HG03196 (cell line): ENCODE results near the gene ICA1.

ENCODE experiments used
- ATAC-seq: cut with Tn5 transposase; IDR thresholded peaks from one replicate; pipeline ENCODE4 v1.9.1; 2021; ENCODE audit not compliant: unreplicated experiment

The ICA1 gene

DNA sequence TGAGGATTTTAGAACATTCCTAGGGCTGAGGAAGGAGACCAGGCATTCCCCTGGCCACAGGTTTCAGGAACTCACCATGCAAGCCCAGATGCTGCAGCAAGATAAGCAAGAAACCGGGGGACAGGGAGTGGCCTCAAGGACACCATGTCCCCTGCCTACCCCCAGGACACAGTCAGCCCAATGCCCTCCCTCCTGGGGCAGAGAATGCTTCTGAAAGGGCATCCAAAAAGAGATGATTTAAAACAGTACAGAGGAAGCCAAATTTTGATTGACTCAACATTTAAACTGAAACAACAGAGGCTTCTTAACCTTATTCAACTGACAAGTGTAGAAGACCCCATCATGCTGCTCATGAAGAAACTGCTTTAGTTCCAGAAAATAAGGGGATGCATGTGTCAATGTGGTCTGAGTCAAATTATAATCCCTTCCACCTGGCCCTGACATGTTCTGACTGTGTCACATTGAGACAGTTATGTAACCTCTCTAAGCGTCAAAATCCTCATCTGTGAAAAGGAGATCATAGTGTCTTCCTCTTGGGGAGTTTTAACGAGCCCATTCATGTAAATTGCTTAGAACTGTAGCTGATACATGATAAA, 60.0 kb downstream of the ICA1 start:
- ATAC-seq: no peak

DNA sequence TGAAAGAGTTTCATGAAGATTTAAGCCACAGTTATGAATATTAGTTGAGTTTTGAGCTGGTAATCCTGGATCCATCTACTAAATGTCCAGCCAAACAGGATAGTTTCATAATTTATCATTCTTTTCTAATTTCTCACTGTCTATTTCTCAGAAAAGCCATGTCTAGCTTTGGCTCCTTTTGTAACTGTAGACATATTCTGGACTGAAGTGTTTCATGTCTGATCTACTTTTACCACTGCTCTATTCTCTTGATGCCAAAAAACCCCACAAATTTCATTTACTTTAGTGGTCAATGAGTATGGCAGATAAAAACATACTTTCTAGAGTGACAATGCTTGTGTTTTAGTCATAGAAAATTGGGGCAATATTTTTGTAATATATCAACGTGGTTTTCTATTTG, 61.2 kb downstream of the ICA1 start:
- no peak for ATAC-seq

DNA sequence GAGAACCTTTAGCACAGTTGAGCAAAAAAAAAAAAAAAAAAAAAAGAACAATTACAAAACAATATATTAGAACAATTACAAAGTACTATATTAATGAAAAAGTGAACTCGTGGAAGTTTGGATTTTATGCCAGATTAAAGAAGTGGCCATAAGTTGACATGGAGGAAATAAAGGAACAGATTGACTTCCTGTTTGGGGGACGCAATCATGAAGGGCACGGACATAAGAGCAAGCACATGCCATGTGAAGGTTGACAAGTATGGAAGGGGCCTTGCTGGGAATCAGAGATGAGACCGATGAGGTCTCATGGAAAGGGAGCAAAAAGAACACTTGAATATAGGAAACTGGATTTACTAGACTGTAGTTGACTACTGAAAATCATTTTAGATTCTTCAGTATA, 61.7 kb downstream of the ICA1 start:
- ATAC-seq: no peak

DNA sequence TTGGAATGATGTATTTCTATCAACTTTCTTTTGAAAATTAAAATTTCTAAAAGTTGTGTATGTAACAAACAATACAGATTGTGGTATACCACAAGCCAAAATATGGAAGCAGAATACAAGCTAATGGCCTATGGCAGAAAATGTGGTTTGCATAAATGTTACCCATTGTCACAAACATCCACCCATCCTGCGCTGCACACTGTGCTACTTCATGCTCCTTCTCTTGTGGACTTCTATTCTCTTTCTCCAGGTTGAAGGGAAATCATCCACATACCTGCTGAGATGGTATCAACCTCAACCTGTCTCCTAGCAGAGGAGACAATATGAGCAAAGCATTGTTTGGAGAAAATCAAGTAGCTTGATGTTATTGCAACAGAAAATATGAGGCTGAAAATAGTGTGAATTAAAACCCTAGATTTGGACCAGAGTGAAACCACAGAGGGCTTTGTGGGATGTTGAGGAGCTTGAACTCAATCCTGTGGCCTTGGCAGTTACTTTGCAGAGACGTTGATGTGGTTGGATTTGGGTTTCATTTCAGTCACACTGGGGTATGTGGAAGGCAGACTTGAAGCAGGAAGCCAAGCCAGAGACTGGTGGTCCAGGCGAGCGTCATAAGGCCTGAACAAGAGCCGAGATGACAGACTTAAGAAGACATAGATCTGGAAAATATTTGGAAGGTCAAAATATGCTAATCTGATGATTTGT, 63.8 kb downstream of the ICA1 start:
- no peak for ATAC-seq

DNA sequence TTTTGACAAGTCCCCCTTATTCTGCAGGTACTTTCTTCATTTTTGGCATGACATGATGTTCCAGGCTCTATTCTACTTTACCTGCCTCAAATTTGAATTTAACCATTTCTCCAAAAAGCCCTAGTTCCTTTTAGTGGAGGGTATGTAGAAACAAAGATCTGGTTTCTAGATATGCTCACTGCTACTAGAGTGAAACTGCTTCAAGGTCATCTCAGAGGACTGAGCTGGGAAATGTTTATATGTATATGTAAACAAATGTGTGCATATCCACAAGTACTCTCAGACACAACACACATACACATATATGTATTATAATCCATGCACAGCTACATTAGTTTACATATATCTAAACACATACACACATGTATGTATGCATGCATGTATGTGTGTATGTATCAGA, 69.1 kb downstream of the ICA1 start:
- ATAC-seq: no peak

DNA sequence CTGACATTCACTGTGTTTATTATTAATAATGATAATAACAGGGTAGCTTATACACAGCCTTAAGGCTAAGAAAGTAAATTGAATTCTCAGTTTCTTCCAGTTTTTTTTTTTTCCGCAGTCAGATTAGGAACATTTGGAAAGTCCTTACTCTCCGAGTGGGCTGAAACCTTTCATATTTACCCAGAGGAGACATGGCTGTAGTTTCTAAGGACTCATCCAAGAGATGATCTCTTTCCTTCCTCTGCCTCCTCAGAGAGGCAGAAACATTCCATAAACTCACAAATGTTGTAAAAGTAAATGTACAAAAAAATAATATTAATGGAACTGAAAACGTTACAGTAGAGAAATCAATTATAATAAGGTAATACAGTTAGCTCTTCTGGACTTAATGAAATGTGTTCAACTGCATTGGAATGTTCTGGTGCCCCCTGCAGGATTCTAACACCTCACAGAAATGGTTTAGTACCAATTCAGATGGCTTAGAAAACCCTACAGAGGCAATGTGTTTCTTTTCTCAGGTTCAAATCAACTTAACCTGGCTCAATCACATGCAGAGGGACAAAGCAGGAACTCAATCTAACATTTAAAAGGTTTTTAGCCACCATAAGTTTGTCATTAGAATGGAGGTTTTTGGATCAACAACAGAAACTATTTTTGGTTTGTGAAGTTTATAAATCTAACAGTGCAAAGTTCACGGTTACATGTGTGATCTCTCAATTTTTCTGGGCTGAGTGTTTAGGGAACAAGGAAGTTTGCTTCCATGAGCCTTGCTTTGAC, 71.7 kb downstream of the ICA1 start:
- ATAC-seq: peak; percentile 82

DNA sequence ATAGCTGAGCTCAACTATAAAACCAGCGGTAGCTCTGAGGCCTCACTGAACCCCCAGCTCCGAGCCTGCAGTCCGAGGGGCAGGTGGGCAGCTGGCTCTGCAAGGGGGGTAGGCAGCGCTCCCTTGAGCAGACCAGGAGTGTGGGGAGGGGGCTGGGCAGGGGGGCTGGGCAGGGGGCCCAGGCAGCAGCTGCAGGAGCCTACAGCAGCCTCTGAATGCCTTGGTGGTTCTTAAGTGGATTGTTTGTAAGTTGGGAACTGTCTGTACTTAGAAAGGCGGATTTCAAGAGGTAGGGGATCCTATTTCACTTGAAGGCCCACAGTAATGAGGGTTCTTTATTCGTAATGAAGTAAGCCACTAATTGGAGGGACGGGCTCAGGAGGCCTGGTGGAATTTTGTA, 72.3 kb downstream of the ICA1 start:
- no peak for ATAC-seq

DNA sequence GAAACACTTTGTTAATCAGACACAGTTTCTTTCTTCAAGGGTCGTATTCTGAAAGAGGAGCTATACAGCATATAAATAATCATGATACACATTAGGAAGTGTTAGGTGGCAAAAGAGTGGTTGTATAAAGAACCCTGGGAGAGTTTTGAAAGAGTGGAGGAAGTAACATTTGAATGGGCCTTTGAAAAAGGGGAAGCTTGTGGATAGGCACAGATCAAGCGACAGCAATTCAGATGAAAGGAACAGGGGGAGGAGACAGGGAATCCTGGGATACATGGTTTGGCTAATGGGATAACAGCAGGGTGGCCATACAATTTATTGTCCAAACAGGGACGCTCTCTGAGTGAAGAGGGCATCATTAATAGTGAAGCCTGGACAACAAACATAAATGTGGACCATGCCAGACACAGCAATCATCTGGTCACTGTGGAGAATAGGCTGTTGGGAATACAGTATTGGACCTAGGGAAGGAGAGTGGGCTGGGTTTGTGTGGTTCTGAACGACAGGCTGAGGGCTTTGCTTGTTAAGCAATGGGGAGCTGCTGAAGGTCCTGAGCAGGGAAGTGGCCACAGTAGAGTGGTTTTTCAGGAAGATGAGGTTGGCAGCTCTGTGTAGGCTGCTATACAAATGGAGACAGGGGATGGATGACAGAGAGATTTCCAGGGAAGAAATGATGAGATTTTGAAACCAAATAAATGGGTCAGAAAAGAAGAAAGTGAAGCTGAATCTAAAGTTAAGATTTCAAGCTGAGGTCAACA, 75.9 kb downstream of the ICA1 start:
- ATAC-seq: no peak

DNA sequence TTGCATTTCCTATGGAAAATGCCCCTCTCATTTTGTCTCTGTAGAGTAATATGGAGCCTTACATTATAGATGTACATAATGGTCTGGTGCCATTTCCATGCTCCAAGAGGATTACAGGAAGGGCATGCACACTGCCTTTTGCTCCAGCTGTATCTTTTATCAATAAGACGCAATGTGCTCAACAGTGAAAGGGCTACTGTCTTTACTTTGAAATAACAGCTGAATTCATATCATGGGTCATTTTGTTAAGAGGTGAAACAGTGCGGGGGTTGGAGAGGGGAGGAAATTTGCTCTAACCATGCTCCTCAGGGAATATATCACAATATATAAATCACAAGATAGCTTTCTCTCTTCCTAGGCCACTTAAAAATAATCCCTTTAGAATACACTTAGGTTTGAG, 77.7 kb downstream of the ICA1 start:
- no peak for ATAC-seq

DNA sequence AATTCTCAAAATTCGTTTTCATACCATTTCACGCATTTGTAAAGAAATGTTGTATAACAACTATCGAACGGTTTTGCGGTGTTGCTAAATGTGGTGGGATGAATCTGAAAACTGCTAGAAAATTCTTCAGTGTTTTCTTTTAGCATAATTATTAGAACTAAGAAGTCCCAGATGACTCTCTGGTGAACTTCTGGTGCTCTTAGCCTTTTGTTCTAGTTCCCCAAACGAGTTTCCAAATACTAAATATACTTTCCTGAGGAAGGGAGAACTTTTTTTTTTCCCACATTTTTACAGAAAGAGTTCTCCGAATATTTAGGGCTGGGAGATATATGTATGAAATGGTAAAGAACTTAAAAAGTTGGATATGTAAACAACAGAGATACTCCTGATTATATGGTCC, 82.5 kb downstream of the ICA1 start:
- no peak for ATAC-seq

DNA sequence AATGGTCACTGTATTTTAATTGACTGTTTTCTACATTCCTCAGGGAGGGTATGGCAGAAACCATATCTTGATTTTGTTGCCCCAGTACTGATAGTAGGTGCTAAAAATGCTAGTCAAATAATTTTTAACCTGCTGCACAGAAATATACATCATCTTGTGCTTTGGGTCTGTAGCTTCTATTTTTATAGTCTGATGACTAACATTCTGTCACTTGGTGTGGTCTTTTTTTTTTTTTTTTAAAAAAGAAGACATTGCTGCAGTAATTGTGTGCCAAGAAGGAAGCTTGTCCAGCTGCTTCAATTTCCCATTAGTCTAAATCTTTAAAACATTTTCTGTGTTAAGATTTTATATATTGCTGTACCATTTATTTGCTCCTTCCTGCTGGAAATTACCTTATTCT, 83.6 kb downstream of the ICA1 start:
- ATAC-seq: no peak

DNA sequence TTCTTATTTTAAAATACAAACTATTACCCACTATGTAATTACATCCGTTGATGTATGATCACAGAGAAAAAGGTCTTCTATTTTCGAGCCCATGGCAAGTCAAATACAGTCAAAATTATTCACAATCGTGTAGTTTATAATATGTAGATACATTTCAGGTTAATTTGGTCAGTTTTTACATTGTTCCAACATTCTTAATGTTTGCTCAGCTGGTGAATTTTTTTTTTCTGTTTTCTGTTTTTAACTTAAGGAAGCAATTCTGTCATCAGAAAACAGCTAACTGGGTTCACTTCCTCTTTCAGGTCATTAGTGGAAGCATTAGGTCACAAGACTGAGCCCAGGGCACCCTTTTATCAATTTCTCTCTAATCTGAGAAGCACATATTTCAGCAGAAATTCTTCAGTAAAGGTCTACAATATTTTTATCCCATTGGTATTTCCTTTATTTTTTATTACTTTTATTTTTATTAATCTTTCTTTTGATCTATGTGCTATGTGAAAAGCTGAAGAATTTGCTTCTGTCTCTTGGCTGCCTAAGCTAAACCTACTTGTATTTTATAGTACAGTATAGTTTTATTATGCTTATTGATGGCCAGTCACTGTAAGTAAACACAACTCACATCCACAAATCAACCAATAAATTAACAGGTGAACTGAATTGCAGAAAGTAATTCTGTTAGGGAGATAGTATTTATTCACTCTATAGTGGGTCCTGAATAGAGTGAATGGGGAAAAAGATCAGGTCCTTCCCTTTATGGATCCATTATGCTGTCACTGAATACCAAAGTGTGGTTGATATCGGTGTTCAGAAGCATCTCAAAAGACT, 84.6 kb downstream of the ICA1 start:
- peak; percentile 37 for ATAC-seq

DNA sequence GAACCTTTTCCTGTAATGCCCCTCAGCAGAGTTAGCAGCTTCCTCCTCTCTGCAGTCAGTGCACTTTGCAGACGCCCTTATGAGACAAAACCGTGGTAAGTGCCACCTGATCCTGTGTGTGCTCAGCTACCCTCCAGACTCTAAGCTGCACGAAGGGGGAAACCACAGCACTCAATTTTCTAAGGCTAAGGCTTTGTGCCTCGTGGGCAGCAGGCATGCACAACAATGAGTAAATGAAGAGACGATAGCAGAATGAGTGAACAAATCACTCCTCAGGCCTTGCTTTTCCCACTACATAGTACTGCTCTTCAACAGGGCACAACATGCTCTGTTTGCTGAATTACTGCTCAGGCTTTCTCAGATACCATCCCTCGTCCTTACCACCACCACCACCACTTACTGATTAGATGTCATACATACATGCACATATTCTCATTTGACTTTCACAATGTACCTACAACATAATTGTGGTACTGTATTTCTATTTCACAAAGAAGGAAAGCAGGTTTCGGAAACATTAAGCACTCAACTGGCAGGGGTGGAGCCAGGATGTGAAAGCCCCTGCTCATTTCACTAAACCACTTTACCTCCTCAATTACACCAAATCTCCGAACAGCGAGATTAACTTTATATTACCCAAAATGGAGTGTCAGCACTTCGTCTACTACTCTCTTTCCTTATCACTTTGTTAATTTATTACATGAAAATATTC, 85.4 kb downstream of the ICA1 start:
- ATAC-seq: peak; percentile 82

DNA sequence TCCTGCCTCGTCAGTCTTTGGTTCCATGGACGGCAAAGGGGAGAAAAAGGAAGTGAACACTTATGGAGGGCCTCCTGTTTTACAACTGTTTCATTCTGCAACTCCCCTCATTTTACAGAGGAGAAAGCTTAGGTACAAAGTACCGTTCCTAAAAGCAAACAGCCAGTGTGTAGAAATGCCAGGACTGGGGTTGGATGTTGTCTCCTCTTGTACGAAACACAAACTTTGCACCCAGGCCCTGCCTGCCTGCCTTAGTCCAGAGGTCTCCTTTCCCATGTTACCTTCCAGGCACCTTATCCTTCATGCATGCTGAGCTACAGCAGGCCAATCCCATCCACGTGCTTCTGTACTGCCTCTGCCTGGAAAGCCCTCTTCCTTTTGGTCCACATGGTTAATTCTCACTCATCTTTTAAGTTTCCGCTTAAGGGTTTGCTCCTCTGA, 86.0 kb downstream of the ICA1 start:
- ATAC-seq: no peak

DNA sequence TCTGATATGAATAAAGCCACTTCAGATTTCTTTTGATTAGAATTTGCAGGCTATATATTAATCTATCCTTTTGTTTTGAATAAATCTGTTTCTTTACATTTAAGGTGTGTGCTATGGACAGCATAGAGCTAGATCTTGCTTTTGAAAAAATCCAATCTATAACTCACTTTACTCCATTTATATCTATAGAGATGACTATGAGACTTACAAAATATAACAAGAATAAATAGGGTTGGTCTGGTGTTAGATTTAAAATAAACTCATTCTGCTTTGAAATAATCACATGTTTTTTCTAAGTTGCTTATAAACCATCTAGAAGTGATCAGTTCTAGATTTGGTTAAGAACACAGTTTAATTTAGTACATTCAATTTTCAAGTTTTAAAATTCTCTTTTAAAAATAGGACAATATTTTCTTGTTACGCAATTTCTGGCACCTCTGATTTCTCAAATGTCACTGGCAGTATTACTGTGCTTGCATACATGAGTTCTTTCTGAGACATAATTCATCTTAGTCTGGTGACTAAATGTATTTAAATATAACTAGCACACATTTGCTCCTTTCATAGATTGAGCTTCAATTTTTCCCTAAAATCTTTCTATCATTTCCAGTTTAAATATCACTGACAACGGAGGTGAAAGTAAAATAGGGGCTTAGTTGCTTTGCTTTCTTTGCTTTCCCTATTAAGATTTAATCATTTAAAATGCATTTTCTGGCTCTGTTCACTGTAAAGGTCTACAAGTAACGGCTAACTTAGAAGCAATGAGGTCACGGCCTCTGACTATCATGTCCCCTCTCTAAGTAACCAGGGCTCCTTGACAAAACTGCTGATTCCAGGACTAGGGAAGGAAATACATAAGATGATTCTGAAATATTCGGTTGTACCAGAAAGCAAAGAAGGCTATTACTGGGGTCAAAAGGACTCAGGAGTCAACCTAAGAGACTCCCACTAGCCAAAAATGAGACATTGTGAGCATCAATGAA, 89.3 kb downstream of the ICA1 start:
- no peak for ATAC-seq

DNA sequence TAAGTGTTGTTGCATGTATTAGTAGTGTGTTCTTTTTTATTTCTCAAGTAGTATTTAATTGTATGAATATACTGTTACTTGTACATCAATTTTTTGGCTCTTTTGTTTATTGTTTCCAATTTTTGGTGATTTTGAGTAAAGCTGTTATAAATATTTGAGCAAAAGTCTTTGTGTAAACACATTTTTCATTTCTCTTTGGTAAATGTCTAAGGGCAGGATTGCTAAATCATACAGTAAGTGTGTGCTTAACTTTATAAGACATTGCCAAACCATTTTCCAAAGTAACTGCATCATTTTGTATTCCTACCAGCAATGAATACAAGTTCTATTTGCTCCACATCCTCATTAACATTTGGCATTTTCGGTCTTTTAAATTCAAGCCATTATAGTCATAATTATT, 92.8 kb downstream of the ICA1 start:
- ATAC-seq: no peak

DNA sequence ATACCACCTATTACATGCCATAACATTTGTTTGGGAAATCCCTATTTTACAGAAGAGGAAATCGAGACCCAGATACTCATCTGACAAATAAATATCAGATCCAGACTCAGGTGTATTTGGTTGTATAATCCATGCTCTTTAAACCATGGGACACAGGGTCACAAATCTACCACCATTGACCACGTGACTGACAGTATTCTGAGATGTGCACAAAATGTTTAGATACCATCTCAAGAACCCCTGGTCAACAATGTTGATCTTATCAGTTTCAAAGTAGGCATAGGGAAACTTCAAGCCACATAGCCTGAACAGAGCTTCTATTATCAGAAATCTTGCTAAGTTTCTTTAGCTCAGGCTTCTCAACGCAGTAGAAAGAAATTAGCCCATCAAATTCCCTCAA, 93.6 kb downstream of the ICA1 start:
- ATAC-seq: no peak

DNA sequence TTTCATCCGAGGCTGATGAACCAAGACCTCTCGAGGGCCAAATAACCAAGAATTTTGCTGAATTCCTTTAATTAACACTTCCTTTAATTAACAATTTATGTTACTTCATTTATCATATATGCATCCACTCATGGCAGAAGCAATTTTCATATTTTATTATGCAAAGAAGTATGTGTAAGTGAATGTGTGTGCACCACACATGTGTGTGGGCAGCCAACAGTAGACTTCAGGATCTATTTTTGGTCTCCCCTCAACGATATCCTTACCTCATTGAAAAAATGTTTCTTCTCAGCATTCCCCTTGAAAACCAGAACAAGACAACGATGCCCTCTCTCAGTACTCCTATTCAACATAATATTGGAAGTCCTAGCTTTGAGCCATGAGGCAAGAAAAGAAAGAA, 96.8 kb downstream of the ICA1 start:
- no peak for ATAC-seq

DNA sequence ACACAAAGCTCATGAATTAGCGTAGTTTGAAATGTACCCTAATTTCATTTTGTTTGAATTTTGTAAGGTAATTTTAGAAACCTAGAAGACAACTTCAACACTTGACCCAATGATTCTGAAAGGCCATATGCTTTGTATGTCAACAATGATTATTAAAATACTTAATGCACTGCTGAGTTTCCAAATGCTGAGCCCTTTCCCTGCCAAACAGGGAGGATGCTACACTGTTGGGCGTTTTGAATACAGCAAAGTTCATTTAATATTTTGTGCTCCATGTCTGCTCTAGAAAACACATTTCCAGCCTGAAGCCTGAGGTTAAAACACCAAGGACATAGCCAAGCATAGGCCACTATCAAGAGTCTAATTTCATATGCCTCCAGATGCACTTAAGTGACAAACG, 99.8 kb downstream of the ICA1 start:
- ATAC-seq: no peak
